Gastrocnemius medialis (tissue), 4 donors: ENCODE measurements around the gene ALPL. TPM values are rescaled to one million over a fixed set of nuclear protein-coding genes. Genes with fewer than 3 reads are reported as not detected.

Experiments
- ATAC-seq, 2 donors: fragments of 150-250 bp; one replicate each; pipeline ENCODE4 v1.9.1; 2016
- DNase-seq, 2 donors: peaks; one replicate each; pipeline ENCODE4 v3.0.0-alpha.2; 2019
- H3K27ac ChIP-seq, 4 donors: fragments of 200-600 bp; sonication (generic); 1 replicate in 1 of 4; 2 replicates in 3 of 4; pipeline ENCODE4 v1.5.1; 2016 to 2018; ENCODE audit warnings: mild to moderate bottlenecking in 2 of 4, moderate library complexity in 1 of 4
- H3K27me3 ChIP-seq, 3 donors: fragments of 200-600 bp; sonication (generic) in 2 of 3; 1 replicate in 1 of 3; 2 replicates in 2 of 3; pipeline versions ENCODE4 v1.5.1 to v1.6.0; 2016 to 2019; ENCODE audit warnings: mild to moderate bottlenecking in 1 of 3, moderate library complexity in 1 of 3
- H3K36me3 ChIP-seq, 2 donors: fragments of 200-600 bp; sonication (generic) in 1 of 2; one replicate each; pipeline ENCODE4 v1.5.1; 2017 to 2018
- H3K4me1 ChIP-seq, 2 donors: fragments of 200-600 bp; sonication (generic) in 1 of 2; one replicate each; pipeline ENCODE4 v1.5.1; 2016 to 2017; ENCODE audit warnings: mild to moderate bottlenecking in 2 of 2
- H3K4me3 ChIP-seq, 4 donors: fragments of 200-600 bp; sonication (generic) in 3 of 4; 1 replicate in 1 of 4; 2 replicates in 3 of 4; pipeline ENCODE4 v1.5.1; 2016 to 2019; ENCODE audit warnings: mild to moderate bottlenecking in 2 of 4
- H3K9me3 ChIP-seq, 3 donors: fragments of 200-600 bp; sonication (generic) in 2 of 3; 1 replicate in 1 of 3; 2 replicates in 2 of 3; pipeline ENCODE4 v1.5.1; 2016 to 2019
- POLR2A ChIP-seq, 2 donors: fragments of 450-650 bp; IDR thresholded peaks; one replicate each; pipeline ENCODE4 v1.6.1; 2017; ENCODE audit warnings: antibody characterized with exemption in 2 of 2, mild to moderate bottlenecking in 2 of 2, moderate library complexity in 2 of 2
- in situ Hi-C, 4 donors: fragments of 200-750 bp; cut with MboI; loops; one replicate each; pipeline versions ENCODE4 v1.15.0 to v1.8.0; 2017; ENCODE audit warnings: low sequenced_read_pairs in 4 of 4
- intact Hi-C: fragments of 100-400 bp; cut with DNase I; formaldehyde crosslinking; loops from one replicate; pipeline ENCODE4 v1.15.1; 2023; ENCODE audit warnings: low total_unique reads
- total RNA-seq, 4 donors: library from RNA; depleted of rRNA; stranded (reverse); fragments of >200 nt; gene quantifications; one replicate each; pipeline versions ENCODE4 v1.1.0 to v1.2.3, GENCODE V29; 2016
- TF ChIP-seq, protein P1 (sequence below), 5 experiments: fragments of 450-650 bp in 3 of 5; fragments of 200-600 bp in 2 of 5; sonication (generic) in 2 of 5; IDR thresholded peaks in 4 of 5; conservative IDR thresholded peaks in 1 of 5; 1 replicate in 4 of 5; 2 replicates in 1 of 5; pipeline ENCODE4 v1.5.1; 2016 to 2019; ENCODE audit warnings: antibody characterized with exemption in 5 of 5, mild to moderate bottlenecking in 3 of 5, moderate library complexity in 3 of 5

ALPL gene
- total RNA-seq, 4 donors from 2014 or later: 0.90 to 3.6 (median 2.2) TPM

DNA sequence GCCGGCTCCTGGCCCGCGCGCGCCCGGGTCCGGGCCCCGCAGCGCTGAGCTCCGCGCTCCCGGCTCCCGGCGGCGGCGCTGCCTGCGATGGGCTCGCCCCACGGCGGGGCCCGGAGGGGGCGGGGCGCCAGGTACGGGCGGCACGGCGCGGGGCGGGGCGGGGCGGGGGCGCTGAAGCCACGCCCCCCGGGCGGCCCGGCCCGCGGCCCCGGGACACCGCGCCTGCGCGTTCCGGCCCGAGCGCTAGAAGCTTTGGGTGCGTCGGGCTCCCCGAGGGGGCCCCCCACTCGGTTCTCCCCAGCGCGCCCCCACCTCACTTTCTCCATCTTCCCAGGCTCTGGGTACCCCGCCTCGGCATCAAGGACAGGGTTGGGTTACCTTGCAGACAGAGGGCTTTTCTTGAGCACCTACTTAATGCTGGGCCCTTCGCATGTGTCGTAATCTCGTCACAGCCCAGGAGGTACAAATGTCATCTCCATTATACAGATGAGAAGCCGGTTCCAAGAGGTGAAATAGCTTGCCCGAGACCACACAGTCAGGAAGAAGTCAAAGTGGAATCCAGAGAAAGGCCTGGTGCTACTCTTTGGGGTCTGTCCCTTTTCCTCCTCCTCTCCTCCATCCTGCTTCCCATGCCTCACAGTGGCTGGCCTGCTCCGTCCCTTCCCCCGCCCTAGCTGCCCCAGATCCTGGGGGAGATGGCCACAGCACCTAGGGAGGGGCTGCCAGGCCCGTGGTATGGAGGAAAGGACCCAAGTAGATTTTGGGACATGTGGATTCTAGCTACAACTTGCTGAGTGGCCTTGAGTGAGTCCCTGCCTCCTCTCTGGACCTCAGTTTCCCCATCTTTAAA is 113.5 kb downstream of the ALPL start:
- DNase-seq: no peak
- TF ChIP-seq, protein P1, sequence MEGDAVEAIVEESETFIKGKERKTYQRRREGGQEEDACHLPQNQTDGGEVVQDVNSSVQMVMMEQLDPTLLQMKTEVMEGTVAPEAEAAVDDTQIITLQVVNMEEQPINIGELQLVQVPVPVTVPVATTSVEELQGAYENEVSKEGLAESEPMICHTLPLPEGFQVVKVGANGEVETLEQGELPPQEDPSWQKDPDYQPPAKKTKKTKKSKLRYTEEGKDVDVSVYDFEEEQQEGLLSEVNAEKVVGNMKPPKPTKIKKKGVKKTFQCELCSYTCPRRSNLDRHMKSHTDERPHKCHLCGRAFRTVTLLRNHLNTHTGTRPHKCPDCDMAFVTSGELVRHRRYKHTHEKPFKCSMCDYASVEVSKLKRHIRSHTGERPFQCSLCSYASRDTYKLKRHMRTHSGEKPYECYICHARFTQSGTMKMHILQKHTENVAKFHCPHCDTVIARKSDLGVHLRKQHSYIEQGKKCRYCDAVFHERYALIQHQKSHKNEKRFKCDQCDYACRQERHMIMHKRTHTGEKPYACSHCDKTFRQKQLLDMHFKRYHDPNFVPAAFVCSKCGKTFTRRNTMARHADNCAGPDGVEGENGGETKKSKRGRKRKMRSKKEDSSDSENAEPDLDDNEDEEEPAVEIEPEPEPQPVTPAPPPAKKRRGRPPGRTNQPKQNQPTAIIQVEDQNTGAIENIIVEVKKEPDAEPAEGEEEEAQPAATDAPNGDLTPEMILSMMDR (IDR thresholded peaks at IDR 0.05 in 4 of 5, conservative IDR thresholded peaks at IDR 0.05 in 1 of 5): no peak
- TF ChIP-seq POLR2A (IDR thresholded peaks at IDR 0.05): no peak
- H3K27ac ChIP-seq: no peak overlapping the region
- in situ Hi-C loops: no loop called here
- H3K36me3 ChIP-seq: no peaks in the 10 kb centered on the region
- intact Hi-C loops: no loop called here
- H3K27me3 ChIP-seq: peaks cover 22 to 26% (median 25%) of the 10 kb centered on the region in 3 donors
- no peak overlapping the region for H3K4me3 ChIP-seq
- no peak for ATAC-seq
- no peaks in the 10 kb centered on the region for H3K9me3 ChIP-seq
- H3K4me1 ChIP-seq: peaks cover 0 to 3% of the 10 kb centered on the region in 2 donors

DNA sequence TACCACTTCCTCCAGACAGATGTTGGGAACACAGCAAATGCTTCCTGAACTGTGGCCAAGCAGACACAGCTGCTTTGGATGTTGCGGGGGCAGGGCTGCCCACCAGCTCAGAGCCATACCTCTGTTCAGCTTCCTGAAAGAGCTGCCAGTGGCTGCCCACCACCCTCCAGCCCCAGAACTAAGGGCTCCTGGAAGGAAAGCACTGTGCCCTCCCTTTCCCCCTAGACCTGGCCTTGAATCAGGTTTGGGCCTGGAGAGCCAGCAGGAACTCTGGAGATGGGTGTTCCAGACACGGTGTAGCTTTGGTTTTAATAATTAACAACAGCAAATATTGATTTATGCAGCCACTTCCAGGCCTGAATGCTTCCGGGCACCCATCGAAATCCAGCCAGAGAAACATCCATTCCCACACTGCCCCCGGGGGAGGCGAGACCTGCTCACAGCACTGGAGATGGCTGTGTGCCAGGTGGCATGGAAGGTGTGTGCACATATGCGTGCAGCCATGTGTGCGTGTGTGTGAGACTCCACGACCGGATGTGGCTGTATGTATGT is 114.3 kb downstream of the ALPL start:
- H3K4me3 ChIP-seq: no peak overlapping the region
- H3K9me3 ChIP-seq: no peaks in the 10 kb centered on the region
- in situ Hi-C loops: no loop called here
- peaks cover 0 to 3% of the 10 kb centered on the region in 2 donors for H3K4me1 ChIP-seq
- intact Hi-C loops: no loop called here
- no peak overlapping the region for H3K27ac ChIP-seq
- H3K36me3 ChIP-seq: no peaks in the 10 kb centered on the region
- TF ChIP-seq, protein P1 (IDR thresholded peaks at IDR 0.05 in 4 of 5, conservative IDR thresholded peaks at IDR 0.05 in 1 of 5): no peak
- no peak for TF ChIP-seq POLR2A (IDR thresholded peaks at IDR 0.05)
- ATAC-seq (no peak), DNase-seq (no peak)
- peaks cover 22 to 30% (median 25%) of the 10 kb centered on the region in 3 donors for H3K27me3 ChIP-seq

DNA sequence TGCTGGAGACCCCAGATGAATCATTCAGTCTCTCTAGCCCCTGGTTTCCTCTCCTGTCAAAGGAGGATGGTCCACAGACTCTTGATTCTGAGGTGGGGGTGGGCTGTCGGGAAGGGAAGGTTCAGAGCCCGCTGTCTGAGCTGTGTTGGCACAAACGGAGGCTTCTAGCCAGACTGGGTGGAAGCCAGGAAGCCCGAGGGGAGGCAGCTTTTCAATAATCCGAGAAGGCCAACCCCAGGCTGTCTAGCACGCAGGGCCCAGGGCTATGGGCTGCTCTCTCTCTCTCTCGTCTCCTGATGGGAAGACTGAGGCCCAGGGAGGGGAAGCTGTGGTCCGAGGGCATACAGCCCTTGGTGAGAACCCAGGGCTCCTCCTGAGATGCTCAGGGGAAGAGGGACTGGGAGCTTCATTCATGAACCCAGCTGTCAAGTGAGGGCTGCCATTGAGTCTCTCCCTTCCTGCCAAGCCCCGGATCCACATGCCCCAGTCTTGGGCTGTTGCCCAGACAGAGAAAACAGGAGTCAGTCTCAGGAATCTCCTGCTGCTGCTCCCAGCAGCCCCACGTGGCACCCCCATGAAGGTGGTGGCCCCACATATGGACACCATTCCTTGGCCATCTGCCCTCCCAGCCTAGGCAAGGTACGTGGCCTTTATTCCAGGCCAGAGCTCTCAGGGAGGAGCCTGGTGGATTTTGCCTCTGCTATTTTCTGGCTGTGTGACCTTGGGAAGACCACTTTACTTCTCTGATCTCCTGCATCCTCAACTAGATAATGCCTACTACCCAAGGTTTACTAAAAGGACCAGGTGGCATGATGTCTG is 115.6 kb downstream of the ALPL start:
- in situ Hi-C loops (no loop called here), intact Hi-C loops (no loop called here)
- TF ChIP-seq, protein P1 (IDR thresholded peaks at IDR 0.05 in 4 of 5, conservative IDR thresholded peaks at IDR 0.05 in 1 of 5): no peak
- TF ChIP-seq POLR2A (IDR thresholded peaks at IDR 0.05): no peak
- H3K9me3 ChIP-seq: no peaks in the 10 kb centered on the region
- DNase-seq: no peak
- H3K4me1 ChIP-seq: peaks cover 0 to 3% of the 10 kb centered on the region in 2 donors
- ATAC-seq: no peak
- H3K4me3 ChIP-seq: no peak overlapping the region
- peaks cover 24 to 35% (median 26%) of the 10 kb centered on the region in 3 donors for H3K27me3 ChIP-seq
- no peaks in the 10 kb centered on the region for H3K36me3 ChIP-seq
- H3K27ac ChIP-seq: no peak overlapping the region

DNA sequence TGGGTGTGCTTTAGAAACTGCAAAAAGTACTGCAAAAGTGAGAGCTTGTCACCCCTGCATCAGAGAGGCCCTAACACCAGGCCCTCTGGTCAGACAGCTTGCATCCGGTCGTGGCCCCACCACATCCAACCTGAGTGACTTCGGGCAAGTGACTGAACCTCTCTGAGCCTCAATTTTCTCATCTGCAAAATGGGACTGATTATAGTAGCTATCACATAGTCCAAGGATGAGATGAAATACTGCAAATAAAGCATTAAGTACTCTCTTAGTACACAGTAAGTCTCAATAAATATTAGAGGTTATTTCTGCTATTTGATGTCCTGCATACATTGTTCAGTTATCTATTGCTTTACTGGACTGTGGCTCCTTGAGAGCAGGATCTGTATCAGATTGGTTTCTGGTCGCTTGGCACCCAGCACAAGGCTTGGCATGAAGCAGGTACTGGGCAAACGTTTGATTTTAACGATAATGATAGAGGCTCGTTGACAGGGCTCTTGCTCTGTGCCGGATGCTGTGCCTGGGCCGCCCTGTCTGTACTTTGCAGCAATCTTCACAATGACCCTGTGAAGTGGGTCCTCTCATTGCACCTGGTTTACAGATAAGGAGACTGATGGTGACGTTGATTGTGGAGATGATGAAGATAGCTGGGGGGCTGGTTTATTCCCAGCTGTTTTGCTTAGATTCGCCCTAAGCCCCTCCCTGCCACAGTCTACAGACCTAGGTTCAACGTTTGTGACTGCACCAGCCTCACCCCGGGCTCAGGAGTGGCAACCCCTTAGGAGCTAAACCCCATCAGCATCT is 116.4 kb downstream of the ALPL start:
- no peak for DNase-seq
- TF ChIP-seq, protein P1 (IDR thresholded peaks at IDR 0.05 in 4 of 5, conservative IDR thresholded peaks at IDR 0.05 in 1 of 5): no peak
- no peak for TF ChIP-seq POLR2A (IDR thresholded peaks at IDR 0.05)
- peaks cover 16 to 37% (median 30%) of the 10 kb centered on the region in 3 donors for H3K27me3 ChIP-seq

More for the DNA sequence above, 116.4 kb downstream of the ALPL start:
- in situ Hi-C loops: no loop called here
- H3K9me3 ChIP-seq: no peaks in the 10 kb centered on the region
- no peak overlapping the region for H3K27ac ChIP-seq
- intact Hi-C loops: no loop called here
- ATAC-seq: no peak
- no peaks in the 10 kb centered on the region for H3K36me3 ChIP-seq
- H3K4me1 ChIP-seq: peaks cover 0 to 3% of the 10 kb centered on the region in 2 donors
- no peak overlapping the region for H3K4me3 ChIP-seq
